HG02623 (cell line): ENCODE data around the gene COL6A1.
"Not testable (repeated sequence)": the region's sequence is repeated elsewhere in the genome, so short reads cannot be mapped to it uniquely, and the experiment has no call there.

ENCODE experiments used
- ATAC-seq: cut with Tn5 transposase; IDR thresholded peaks from one replicate; pipeline ENCODE4 v1.9.1; 2021; ENCODE audit warnings: moderate library complexity; ENCODE audit not compliant: unreplicated experiment

COL6A1 gene

DNA sequence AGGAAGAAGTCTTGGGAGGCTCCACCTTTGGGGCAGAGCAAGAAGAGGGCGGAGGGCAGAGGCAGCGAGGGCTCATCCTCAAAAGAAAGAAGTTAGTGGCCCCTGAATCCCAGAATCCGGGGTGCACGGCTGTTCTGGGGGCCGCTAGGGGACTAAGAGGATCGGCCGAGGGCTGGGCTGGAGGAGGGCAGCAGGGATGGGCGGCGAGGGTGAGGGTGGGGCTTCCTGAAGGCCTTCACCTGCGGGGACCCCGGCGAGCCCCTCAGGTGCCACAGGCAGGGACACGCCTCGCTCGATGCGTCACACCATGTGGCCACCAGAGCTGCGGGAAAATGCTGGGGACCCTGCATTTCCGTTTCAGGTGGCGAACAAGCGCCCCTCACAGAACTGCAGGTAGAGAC lies 23.9 kb downstream of the COL6A1 start:
- ATAC-seq: no peak

GRCh38 chr21:46005894-46006546 lies 24.4 kb downstream of the COL6A1 start:
- ATAC-seq: not testable (repeated sequence)

DNA sequence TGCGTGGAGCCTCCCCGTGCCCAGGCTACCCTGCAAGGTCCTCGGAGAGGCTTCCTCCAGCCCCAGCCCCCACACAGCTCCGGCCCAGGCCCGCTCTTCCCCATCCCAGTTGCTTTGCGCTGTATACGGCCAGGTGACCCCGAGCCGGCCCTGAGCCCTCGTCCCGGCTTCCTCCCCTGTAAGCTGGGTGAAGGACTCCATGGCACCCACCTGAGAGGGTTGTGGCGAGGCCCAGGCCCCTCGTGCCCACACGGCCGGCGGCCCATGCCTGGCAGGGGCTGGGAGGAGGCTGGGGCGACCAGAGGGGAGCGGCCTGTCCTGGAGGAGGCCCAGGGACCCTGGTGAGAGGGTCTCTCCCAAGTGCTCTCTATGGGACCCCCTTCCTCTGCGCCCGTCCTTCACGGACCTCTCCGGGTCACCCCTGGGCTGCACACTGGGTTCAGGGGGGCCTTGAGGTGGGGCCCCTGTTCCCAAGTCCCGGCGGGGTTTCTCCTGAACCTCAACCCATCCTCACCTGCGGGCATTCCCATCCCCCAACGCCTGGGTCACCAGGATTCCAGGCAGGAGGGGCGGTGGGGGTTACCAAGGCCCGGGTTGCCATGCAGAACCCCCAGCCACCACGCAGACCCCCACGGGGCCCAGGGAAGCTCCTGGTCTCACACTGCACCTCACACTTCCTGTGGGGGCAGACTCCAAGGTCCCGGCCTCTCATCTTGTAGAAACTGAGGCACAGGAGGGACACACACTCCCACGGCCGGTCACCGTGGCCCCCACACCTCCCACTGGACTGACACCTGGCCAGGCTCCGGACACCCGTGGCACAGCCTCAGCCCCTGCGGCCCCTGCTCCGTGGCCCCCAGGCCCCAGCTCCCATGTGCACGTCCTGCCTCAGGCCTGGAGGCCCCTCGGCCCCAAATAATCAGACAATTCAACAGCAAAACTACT lies 25.2 kb downstream of the COL6A1 start:
- ATAC-seq: no peak

GRCh38 chr21:46007492-46007868 lies 25.9 kb downstream of the COL6A1 start:
- ATAC-seq: no peak

DNA sequence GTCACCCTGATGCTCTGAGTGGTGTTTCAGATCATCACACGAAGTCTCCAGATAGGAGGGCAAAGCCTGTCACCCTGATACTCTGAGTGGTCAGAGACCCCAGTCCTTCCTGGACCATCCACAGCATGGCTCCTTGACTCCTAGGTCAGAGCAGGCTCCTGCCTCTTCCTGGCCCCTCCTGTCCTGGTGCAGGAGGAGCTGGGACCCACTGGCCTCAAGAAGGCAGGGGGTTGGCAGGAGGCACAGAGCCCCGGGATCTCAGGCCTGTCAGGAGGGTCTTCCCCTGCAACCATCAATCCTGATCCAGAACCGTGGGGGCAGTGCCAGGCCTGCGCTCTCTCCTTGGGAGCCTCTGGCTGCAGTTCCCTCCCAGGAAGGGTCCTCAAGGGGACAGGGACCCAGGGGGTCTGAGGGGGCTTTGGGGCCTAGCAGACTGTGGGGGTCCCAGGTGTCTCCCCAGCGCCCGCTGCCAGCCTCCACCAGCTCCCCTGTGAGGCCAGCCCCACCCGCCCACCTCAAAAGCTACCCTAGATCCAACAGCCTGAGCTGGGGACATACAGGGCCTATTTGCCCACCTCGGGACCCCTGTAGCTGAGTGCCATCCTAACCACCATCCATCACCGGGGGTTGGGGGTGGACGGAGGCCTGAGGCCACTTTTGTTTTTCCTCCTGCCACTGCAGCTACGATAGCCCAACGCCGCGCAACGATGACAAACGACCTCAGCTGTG lies 27.5 kb downstream of the COL6A1 start:
- no peak for ATAC-seq

DNA sequence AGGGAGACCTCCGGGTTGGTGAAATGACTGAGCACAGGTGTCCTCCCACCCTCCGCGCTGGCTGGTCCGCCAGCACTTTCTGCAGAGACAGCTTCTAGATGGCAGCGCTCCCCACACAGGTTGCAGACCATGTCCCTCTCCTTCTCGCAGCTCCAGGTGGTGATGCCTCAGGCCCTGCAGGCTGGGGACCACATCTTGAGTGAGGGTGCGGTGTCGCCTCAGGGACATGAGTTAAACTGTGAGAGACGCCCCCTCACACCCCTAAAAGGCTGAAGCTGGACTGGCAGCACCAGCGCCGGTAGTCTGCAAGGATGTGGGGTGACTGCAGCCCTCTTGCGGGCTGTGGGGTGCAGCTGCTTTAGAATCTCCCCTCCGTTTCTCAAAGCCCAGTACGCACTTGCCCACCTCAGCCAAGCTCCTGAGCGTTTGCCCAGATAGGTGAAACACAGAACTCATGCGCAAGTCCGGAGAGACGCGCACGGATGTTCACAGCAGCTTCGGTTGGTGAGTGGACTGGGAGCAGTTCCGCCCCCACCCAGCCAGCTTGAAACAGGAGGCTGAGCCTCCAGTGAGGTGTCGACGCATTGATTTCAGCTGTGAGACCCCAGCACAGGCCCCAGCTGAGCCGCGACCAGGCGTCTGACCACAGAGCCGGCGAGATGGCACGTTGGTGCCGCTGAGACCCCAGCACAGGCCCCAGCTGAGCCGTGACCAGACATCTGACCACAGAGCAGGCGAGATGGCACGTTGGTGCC lies 28.6 kb downstream of the COL6A1 start:
- ATAC-seq: no peak

- ATAC-seq: no peak
These were observed 29.8 kb downstream of the COL6A1 start for GRCh38 chr21:46011267-46011967.

- ATAC-seq: no peak
These were observed 30.6 kb downstream of the COL6A1 start for GRCh38 chr21:46012154-46012553.

DNA sequence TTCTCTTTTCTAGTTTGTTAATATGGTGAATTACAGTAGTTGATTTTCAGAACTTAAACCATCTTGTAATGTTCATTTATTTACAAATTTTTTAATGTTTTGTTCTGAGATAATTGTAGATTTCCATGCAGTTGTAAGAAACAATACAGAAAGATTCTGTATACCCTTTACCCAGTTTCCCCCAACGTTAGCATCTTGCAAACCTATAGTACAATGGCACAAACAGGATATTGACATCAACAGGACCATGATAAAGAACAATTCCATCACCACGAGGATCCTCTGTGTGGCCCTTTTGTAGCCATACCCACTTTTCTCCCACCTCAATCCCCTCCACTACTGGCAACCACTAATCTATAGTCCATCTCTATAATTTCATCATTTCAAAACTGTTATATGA lies 33.3 kb downstream of the COL6A1 start:
- no peak for ATAC-seq

DNA sequence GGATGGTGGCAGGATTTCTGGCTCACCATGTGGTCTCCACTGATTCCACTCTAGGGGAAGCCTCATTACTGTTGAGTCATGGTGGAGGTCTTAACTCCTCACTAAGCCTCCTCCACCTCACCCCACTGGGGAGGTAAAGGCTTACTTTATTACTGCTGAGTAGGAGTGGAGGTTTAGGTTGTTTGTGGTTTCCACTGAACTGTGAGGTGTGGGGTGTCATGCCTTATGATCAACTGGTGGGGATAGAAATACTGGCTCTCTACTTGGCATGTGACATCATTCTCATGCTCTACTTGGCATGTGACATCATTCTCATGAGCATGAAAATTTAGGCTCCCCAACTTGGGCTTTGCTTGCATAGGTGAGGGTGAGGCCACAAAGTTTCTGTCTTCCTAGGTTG lies 35.6 kb downstream of the COL6A1 start:
- no peak for ATAC-seq

GRCh38 chr21:46017695-46018094 lies 36.1 kb downstream of the COL6A1 start:
- ATAC-seq: no peak

DNA sequence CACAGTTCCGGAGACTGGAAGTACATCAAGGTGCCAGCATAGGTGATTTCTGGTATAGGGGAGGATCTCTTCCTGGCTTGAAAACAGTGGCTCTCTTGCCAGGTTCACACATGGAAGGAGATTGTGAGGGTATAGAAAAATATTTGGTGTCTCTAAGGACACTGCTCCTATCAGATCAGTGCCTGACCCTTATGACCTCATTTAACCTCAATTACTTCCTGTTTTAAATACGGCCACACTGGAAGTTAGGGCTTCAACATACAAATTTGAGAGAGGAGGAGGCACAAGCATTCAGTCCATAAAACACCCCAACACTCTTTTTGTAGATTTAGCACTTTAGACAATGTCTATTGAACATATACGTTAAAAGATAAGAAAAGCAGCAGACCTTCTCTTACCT lies 37.0 kb downstream of the COL6A1 start:
- no peak for ATAC-seq

DNA sequence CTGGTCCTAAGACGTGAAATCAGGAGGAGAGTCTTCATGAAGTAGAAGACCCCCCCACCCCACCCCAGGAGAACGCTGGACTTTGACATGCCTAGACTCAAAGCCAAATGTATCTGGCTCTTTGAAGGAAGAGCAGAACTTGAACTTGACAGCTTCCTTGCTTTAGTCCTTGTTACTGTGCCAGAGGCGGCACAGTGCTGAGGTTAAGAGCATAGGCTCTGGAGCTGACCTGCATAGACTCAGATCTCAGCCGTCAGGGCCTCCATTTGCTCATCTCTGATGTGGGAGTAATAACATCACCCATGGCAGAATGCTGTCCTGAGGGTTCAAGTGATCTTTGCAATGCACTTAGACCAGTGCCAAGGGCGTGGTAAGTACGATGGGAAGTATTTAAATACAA lies 39.0 kb downstream of the COL6A1 start:
- no peak for ATAC-seq

DNA sequence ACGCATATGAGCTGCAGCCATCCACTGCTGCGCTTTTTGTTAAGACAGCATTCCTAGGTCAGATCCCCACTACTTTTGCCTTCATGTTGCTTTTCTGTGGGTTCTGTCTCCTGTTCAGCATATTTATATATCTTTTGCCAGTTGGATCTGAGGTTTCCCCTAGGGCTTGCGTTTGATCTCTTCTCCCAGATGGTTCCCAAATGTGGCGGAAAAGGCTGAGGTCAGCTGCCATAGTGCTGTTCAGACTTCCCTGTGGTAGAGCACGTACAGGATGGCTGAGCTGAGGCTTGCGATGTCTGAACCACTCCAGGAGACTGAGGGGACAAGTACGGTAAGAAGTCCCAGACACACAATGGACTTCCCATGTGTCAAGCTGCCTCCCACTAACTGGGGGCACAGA lies 39.8 kb downstream of the COL6A1 start:
- ATAC-seq: no peak

GRCh38 chr21:46021978-46022544 lies 40.5 kb downstream of the COL6A1 start:
- ATAC-seq: no peak

DNA sequence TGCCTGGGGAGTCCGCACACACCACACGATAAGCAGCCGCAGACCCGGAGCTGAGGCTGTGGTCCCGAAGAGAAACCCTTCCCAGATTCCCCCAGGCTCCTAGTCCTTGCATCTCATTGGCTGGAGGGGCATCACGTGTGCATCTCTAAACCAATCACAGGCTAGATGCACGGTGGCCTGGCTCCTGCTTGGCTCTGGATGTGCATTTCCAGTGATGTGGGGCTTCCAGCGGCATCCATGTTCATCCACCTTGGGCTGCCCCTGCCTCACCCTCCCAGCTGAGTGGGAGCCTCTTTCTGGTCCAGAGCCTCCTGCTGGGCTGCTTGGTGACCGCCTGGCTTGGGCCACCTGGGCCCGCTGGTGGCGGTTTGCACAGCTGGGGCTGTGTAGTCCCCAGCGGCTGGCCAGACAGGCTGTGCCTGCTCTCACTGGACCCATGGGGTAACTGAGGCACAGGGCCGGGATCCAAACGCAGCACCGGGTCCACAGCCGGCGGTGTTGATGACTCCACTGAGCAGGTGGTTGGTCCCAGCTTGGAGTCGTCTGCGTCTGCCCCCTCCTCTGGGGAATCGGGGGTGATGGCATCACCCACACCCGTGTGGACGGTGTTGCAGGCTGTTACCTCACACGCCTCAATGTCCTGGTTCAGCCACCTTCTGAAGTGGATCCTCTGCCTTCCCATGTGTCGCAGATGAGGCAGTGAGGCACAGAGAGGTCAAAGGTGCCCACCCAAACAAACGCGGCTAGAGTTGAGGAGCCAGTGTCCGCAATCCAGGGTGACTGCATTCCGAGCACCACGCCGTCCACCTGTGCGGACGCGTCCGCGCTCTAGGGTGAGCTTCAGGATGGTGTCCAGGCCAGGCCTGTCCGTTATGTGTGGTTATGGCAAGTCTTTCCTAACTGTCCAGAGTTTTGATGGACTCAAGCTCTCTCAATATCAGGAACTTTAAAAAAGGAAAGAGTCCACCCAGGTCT lies 41.3 kb downstream of the COL6A1 start:
- no peak for ATAC-seq

DNA sequence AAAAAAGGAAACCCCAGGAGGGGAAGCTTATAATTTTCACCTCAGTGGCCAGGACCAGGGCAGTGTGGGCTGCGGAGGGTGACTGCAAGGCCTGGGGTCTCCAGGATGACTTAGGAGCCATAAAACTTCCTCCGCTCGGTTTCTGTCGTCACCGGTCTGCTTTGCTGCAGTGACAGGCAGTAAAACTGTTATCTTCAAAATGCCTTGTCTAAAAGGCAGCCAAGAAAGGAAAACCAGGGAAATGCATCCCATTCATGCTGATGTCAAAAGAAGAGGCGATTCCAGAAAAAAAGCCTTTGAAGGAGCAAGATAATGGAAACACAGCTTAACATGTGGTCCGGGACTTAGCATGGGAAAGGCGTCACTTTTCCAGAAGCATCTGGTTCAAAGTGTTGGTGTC lies 42.0 kb downstream of the COL6A1 start:
- ATAC-seq: no peak

- no peak for ATAC-seq
These were observed 42.6 kb downstream of the COL6A1 start for GRCh38 chr21:46024141-46024540.
